Progenitor cell of endocrine pancreas (in vitro differentiated cells): ENCODE results near the gene MLPH. TPM values are rescaled to one million over a fixed set of nuclear protein-coding genes. Genes with fewer than 3 reads are reported as not detected.

ENCODE experiments used
- DNase-seq: peaks from one replicate; pipeline ENCODE4 v3.0.0; 2021; ENCODE audit warnings: low spot score; ENCODE audit not compliant: unreplicated experiment
- H3K27ac Mint-ChIP-seq: 2 replicates; pipeline ENCODE4 v1.8.0; 2021; ENCODE audit warnings: mild to moderate bottlenecking, moderate library complexity, mixed read lengths
- H3K27me3 Mint-ChIP-seq: 2 replicates; pipeline ENCODE4 v1.8.0; 2021; ENCODE audit warnings: mixed read lengths
- H3K36me3 Mint-ChIP-seq: 2 replicates; pipeline ENCODE4 v1.8.0; 2022; ENCODE audit warnings: mixed read lengths; ENCODE audit not compliant: insufficient read depth
- H3K4me1 Mint-ChIP-seq: 2 replicates; pipeline ENCODE4 v1.8.0; 2021; ENCODE audit warnings: low read depth, mixed read lengths
- H3K4me3 Mint-ChIP-seq: 2 replicates; pipeline ENCODE4 v1.8.0; 2021; ENCODE audit warnings: low read depth, mild to moderate bottlenecking, moderate library complexity, mixed read lengths
- H3K9me3 Mint-ChIP-seq: 2 replicates; pipeline ENCODE4 v1.8.0; 2021; ENCODE audit warnings: low read depth, mixed read lengths
- CTCF ChIP-seq: fragments of 200-600 bp; sonication (generic); IDR thresholded peaks from one replicate; pipeline ENCODE4 v1.5.0; 2021; ENCODE audit warnings: antibody characterized with exemption, mild to moderate bottlenecking; ENCODE audit not compliant: unreplicated experiment
- total RNA-seq: library from RNA; stranded (reverse); gene quantifications from 2 replicates; pipeline ENCODE4 v1.2.1, GENCODE V29; 2021

The MLPH gene
- total RNA-seq, 1 donor from 2014 or later, result 1.2 TPM

- peaks cover 42% of the 10 kb centered on the region for H3K27me3 Mint-ChIP-seq
- H3K4me1 Mint-ChIP-seq, result peaks cover 13% of the 10 kb centered on the region
- no peak overlapping the region for H3K4me3 Mint-ChIP-seq
- no peak overlapping the region for H3K27ac Mint-ChIP-seq
- TF ChIP-seq CTCF, result no peak
- peaks cover 18% of the 10 kb centered on the region for H3K9me3 Mint-ChIP-seq
- no peak for DNase-seq
- no peaks in the 10 kb centered on the region for H3K36me3 Mint-ChIP-seq
These were observed 7.0 kb downstream of the MLPH start for GRCh38 chr2:237494066-237494465.

- H3K4me3 Mint-ChIP-seq, result no peak overlapping the region
- H3K27ac Mint-ChIP-seq, result no peak overlapping the region
These were observed 8.6 kb downstream of the MLPH start for GRCh38 chr2:237495521-237496117.

GRCh38 chr2:237496428-237496827 lies 9.4 kb downstream of the MLPH start:
- H3K27me3 Mint-ChIP-seq, result peaks cover 41% of the 10 kb centered on the region
- no peak overlapping the region for H3K27ac Mint-ChIP-seq
- peaks cover 13% of the 10 kb centered on the region for H3K9me3 Mint-ChIP-seq
- no peak overlapping the region for H3K4me3 Mint-ChIP-seq
- no peaks in the 10 kb centered on the region for H3K36me3 Mint-ChIP-seq
- H3K4me1 Mint-ChIP-seq, result no peaks in the 10 kb centered on the region
- no peak for DNase-seq
- no peak for TF ChIP-seq CTCF

More at GRCh38 chr2:237495521-237496117, 8.6 kb downstream of the MLPH start:
- H3K4me1 Mint-ChIP-seq, result peaks cover under 1% of the 10 kb centered on the region
- TF ChIP-seq CTCF, result no peak
- H3K27me3 Mint-ChIP-seq, result peaks cover 36% of the 10 kb centered on the region
- H3K36me3 Mint-ChIP-seq, result no peaks in the 10 kb centered on the region
- no peak for DNase-seq
- H3K9me3 Mint-ChIP-seq, result peaks cover 18% of the 10 kb centered on the region

- no peak for DNase-seq
- Mint-ChIP-seq H3K4me1 (peaks cover 3% of the 10 kb centered on the region), H3K9me3 (peaks cover 5% of the 10 kb centered on the region), H3K36me3 (no peaks in the 10 kb centered on the region), H3K4me3 (no peak overlapping the region), H3K27ac (no peak overlapping the region), H3K27me3 (peaks cover 41% of the 10 kb centered on the region)
- no peak for TF ChIP-seq CTCF
These were observed 10.2 kb downstream of the MLPH start for GRCh38 chr2:237497009-237497837.

- H3K36me3 Mint-ChIP-seq, result no peaks in the 10 kb centered on the region
- peaks cover 41% of the 10 kb centered on the region for H3K27me3 Mint-ChIP-seq
- no peak for TF ChIP-seq CTCF
- peaks cover 2% of the 10 kb centered on the region for H3K9me3 Mint-ChIP-seq
- no peak for DNase-seq
- H3K4me3 Mint-ChIP-seq, result no peak overlapping the region
- H3K4me1 Mint-ChIP-seq, result peaks cover 3% of the 10 kb centered on the region
- H3K27ac Mint-ChIP-seq, result no peak overlapping the region
These were observed 10.8 kb downstream of the MLPH start for GRCh38 chr2:237497838-237498186.
